Thyroid gland (tissue), 4 donors: ENCODE results near the gene RAB1B. TPM values are rescaled to one million over a fixed set of nuclear protein-coding genes. Genes with fewer than 3 reads are reported as not detected.

Source experiments
- DNase-seq, 2 donors: peaks; one replicate each; pipeline ENCODE4 v3.0.0-alpha.2; 2019
- H3K27ac ChIP-seq, 3 donors: fragments of 200-600 bp; sonication (generic); 1 replicate in 2 of 3; 2 replicates in 1 of 3; pipeline ENCODE4 v1.5.1; 2016 to 2019; ENCODE audit warnings: mild to moderate bottlenecking in 1 of 3, moderate library complexity in 1 of 3
- H3K27me3 ChIP-seq: fragments of 200-600 bp; sonication (generic); one replicate; pipeline ENCODE4 v1.5.1; 2019
- H3K36me3 ChIP-seq, 2 donors: fragments of 200-600 bp; sonication (generic); one replicate each; pipeline ENCODE4 v1.5.1; 2016 to 2019
- H3K4me1 ChIP-seq, 2 donors: fragments of 200-600 bp; sonication (generic); one replicate each; pipeline ENCODE4 v1.5.1; 2017 to 2019
- H3K4me3 ChIP-seq, 3 donors: fragments of 200-600 bp; sonication (generic); replicated peaks in 1 of 3; 1 replicate in 2 of 3; 2 replicates in 1 of 3; pipeline ENCODE4 v1.5.1; 2016; ENCODE audit warnings: mild to moderate bottlenecking in 1 of 3
- H3K9me3 ChIP-seq: fragments of 200-600 bp; sonication (generic); one replicate; pipeline ENCODE4 v1.5.1; 2017
- POLR2A ChIP-seq, 2 donors: fragments of 450-650 bp; IDR thresholded peaks; one replicate each; pipeline ENCODE4 v1.6.1; 2017; ENCODE audit warnings: antibody characterized with exemption in 2 of 2, mild to moderate bottlenecking in 2 of 2, moderate library complexity in 1 of 2
- WGBS, 2 donors: methylation state at CpG; one replicate each; pipeline ENCODE4 v1.1.5; 2017; 5-methylcytosine and 5-hydroxymethylcytosine counted together
- intact Hi-C: fragments of 100-400 bp; cut with DNase I; formaldehyde crosslinking; loops from one replicate; pipeline ENCODE4 v1.15.1; 2023
- total RNA-seq, 4 donors: library from RNA; depleted of rRNA; stranded (reverse); fragments of >200 nt; gene quantifications; one replicate each; pipeline ENCODE4 v1.2.3, GENCODE V29; 2016
- TF ChIP-seq, protein P1 (sequence below), 6 experiments: fragments of 200-600 bp in 3 of 6; fragments of 450-650 bp in 3 of 6; sonication (generic) in 3 of 6; IDR thresholded peaks; one replicate each; pipeline ENCODE4 v1.5.1; 2016 to 2019; ENCODE audit warnings: antibody characterized with exemption in 6 of 6, mild to moderate bottlenecking in 2 of 6, inconsistent platforms in 1 of 6, moderate library complexity in 1 of 6

RAB1B gene
- total RNA-seq, 4 donors from 2014 or later: 122 to 166 (median 130) TPM

DNA sequence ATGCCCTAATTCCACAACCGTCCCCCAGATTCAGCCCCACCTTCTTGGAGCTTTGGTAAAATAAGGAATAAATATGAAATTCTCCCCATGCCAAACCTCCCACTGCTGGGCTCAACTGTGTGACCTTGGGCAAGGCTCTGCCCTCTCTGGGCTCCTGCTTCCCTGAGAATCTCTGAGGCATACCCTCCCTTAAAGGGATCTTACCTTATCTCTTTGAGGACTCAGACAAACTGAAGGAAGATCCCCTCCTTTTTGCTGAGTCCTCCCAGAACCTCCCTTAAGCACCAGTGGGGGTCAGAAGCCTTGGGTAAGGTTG is 45.7 kb downstream of the RAB1B start:
- Histone ChIP-seq H3K36me3 (no peaks in the 10 kb centered on the region), H3K4me1 (peaks cover 6 to 32% of the 10 kb centered on the region in 2 donors), H3K4me3 (no peak overlapping the region), H3K9me3 (no peaks in the 10 kb centered on the region), H3K27me3 (peaks cover 3% of the 10 kb centered on the region), H3K27ac (peak overlapping the region in 2 of 3 donors; percentile 8 to 73)
- no peak for TF ChIP-seq POLR2A (IDR thresholded peaks at IDR 0.05)
- TF ChIP-seq, protein P1, sequence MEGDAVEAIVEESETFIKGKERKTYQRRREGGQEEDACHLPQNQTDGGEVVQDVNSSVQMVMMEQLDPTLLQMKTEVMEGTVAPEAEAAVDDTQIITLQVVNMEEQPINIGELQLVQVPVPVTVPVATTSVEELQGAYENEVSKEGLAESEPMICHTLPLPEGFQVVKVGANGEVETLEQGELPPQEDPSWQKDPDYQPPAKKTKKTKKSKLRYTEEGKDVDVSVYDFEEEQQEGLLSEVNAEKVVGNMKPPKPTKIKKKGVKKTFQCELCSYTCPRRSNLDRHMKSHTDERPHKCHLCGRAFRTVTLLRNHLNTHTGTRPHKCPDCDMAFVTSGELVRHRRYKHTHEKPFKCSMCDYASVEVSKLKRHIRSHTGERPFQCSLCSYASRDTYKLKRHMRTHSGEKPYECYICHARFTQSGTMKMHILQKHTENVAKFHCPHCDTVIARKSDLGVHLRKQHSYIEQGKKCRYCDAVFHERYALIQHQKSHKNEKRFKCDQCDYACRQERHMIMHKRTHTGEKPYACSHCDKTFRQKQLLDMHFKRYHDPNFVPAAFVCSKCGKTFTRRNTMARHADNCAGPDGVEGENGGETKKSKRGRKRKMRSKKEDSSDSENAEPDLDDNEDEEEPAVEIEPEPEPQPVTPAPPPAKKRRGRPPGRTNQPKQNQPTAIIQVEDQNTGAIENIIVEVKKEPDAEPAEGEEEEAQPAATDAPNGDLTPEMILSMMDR (IDR thresholded peaks at IDR 0.05): no peak
- intact Hi-C loops: no loop called here
- DNase-seq: no peak
- 76 to 79% methylated on average over 1 of the region's 1 CpG for WGBS, 2 donors

DNA sequence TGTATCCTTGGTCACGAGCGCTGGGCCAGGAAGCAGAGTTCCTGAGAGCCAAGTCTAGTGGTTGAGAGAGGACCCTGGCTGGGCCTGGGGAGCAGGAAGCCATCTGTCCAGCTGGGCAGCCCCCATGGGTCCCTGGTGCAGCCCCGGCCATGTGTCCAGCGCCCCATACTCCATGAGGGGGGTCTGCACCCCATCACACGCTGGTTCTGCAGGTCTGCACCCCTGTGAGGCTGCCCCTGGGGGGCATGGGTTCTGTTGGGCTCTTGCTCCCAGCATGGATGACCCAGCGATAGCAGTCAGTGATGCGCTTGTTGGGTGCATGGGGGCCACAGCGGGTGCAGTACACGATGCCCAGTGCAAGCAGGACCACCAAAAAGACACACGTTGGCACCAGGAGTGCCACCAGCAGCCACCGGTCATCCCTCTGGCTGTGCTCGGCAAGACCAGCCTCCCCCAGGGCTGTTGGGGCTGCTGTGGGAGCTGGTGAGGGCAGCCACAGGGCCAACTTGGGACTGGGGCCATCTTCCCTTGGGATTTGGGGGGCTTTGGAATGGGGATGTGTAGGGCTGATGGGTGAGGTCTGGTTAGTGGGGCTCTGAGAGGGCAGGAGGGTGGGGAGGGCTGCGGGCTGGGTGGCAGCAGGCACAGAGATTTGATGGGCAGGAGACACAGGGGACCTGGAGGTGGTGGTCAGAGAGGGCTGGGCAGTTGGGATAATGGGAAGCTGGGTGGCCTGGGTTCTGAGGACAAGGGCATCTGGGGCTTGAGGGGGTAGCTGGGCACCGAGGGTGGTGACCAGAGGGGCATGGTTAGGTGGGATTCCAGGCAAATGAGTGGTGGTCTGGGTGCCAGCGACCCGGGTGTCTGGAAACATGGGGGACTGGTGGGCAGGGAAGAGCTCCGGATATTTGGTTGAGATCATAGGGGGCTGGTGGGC is 46.4 kb downstream of the RAB1B start:
- WGBS, 2 donors: 83 to 88% methylated on average over 11 to 13 of the region's 17 CpGs
- Histone ChIP-seq H3K9me3 (no peaks in the 10 kb centered on the region), H3K27ac (peak overlapping the region in 2 of 3 donors; percentile 8 to 73), H3K27me3 (peaks cover 3% of the 10 kb centered on the region), H3K4me3 (no peak overlapping the region), H3K4me1 (peaks cover 6 to 32% of the 10 kb centered on the region in 2 donors), H3K36me3 (no peaks in the 10 kb centered on the region)
- DNase-seq: no peak
- intact Hi-C loops: no loop called here
- TF ChIP-seq, protein P1 (IDR thresholded peaks at IDR 0.05): no peak
- TF ChIP-seq POLR2A (IDR thresholded peaks at IDR 0.05): no peak

DNA sequence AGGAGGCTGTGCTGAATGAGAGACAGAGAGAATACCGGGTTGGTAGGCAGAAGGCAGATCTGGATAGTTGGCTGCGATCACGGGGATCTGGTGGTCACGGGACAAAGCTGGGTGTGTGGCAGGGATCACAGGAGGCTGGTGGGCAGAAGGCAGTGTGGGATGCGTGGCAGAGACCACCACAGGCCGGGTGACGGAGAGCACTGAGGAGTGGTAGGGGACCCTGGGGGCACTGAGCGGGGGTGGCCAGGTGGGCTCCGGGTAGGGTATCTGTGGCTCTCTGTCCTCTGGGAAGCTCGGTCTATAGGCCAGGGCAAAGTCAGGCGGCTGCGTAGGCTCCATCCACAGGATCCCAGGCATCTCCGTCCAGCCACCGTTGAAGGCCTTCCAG is 47.1 kb downstream of the RAB1B start:
- 78 to 86% methylated on average over 14 of the region's 14 CpGs for WGBS, 2 donors
- Histone ChIP-seq H3K4me1 (peaks cover 6 to 32% of the 10 kb centered on the region in 2 donors), H3K9me3 (no peaks in the 10 kb centered on the region), H3K27me3 (peaks cover 3% of the 10 kb centered on the region), H3K4me3 (peak overlapping the region in 1 of 3 donors; percentile 26), H3K27ac (peak overlapping the region in 1 of 3 donors; percentile 53), H3K36me3 (no peaks in the 10 kb centered on the region)
- no peak for DNase-seq
- intact Hi-C loops: no loop called here
- TF ChIP-seq, protein P1 (IDR thresholded peaks at IDR 0.05): no peak
- no peak for TF ChIP-seq POLR2A (IDR thresholded peaks at IDR 0.05)

DNA sequence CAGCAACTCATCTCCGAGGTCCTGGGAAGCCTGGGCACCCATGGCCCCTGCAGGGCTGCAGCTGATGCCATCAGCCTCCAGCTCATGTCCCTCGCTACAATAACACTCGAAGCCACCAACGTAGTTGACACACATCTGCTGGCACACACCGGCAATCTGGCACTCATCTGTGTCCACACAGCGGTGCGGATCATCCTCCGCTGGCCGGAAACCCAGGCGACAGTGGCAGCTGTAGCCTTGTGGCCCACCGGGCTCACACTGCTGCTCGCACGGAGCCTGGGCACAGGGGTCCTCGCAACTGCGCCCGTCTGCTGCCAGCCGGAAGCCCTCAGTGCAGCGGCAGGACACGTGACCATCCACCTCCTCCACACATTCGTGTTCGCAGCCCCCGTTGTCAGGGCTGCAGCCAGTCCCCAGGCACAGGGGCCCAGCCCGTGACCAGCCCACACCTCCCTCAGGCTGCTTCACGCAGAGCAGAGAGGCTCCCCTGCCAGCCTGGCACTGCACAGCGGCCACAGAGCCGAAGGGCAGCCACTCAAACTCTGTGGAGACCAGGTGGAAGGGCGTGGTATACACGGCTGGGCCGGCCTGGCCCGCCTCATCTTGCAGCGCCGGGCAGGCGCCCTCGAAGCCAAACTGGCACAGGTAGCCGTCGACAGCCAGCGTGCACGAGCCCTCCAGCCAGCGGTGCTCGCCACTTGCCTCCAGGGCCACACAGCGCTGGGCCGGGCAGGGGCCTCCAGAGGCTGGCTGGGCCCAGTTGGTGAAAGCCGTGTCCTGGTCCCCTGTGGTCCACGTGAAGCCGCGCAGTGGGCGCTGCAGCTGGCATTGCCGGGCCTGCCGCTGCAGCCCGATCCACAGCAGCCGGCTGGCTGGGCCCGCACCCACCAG is 47.7 kb downstream of the RAB1B start:
- H3K36me3 ChIP-seq: no peaks in the 10 kb centered on the region
- intact Hi-C loops: no loop called here
- H3K9me3 ChIP-seq: no peaks in the 10 kb centered on the region
- DNase-seq: no peak
- H3K27me3 ChIP-seq: peaks cover 3% of the 10 kb centered on the region
- H3K4me1 ChIP-seq: peaks cover 6 to 32% of the 10 kb centered on the region in 2 donors
- H3K4me3 ChIP-seq: peak overlapping the region in 1 of 3 donors; percentile 26
- 69 to 71% methylated on average over 30 of the region's 52 CpGs for WGBS, 2 donors
- H3K27ac ChIP-seq: peak overlapping the region in 1 of 3 donors; percentile 53
- TF ChIP-seq, protein P1 (IDR thresholded peaks at IDR 0.05): no peak
- TF ChIP-seq POLR2A (IDR thresholded peaks at IDR 0.05): no peak
